ENCODE results near the gene SLC35G3.
"Not testable (repeated sequence)": the region's sequence is repeated elsewhere in the genome, so short reads cannot be mapped to it uniquely, and the experiment has no call there.

SLC35G3 gene

DNA sequence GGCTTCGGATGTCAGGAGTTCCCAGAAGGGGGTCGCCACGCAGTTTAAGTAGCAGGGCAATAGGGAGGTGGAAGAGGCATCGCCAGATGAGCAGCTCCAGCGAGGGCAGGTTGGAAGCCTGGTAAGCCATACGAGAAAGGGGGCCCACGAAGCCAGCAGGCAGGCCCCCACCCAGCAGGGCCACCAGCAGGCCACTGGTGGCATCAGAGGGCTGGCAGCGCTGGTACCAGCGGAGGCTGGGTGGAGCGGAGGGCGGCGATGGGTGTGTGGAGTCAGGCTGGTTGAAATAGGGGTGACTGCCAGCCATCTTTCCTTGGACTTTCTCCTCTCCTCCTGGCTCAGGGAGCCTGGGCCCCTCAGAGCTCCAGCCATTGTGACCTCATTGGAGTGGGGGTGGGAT, at the start of gene SLC35G3:
SLC35G3 (minus strand) TSS at position 393 of the 400 bp plus-strand sequence; CDS start at position 307, 86 bp downstream.
- H3K27me3 Mint-ChIP-seq, ATAC-seq, DNase-seq: not testable (repeated sequence)
- Mint-ChIP-seq H3K27ac (peak within 1 kb of the TSS; percentile 85 to 94), H3K9me3 (peaks cover 7 to 15% of the 10 kb centered on the region in 2 donors), H3K4me3 (peak within 1 kb of the TSS; percentile 68 to 76), H3K4me1 (peaks cover 47% of the 10 kb centered on the region)

DNA sequence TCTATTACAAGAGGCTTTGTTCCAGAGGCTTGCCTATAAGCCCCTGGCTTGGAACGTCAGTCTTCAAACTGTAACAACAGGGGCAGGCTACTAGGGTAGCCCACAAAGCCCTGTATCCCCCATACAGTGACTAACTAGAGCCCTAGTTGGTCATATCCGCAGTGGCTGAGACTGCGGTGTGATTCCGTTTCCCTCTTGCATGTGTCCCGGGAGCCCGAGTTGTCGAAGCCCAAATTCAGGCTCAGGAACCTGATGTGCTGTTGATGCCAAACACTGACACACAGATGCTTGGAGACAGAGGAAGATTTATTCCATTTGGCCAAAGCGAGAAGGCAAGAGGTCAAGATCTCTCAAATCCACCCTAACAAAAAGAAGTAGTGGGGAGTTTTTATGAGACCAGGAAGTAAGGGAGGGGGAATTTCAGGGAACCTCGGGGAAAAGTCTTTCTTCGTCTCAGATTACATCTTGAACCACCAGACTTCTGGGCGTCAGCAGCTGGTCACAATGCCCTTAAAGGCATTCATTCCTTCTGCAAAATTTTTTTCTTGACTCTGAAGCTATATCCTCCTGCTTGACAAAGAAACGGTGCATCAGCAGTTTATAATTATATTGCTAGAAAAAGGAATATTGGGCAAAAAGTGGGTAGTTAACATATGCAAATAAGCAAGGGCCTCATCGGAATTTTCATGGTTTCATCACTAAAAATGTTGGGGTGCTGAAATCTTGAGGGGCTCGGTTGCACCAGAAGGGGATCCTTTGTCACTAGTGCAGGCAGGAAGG, 49.6 kb upstream of the SLC35G3 start:
- ATAC-seq (peak; percentile 65), DNase-seq (peak; percentile 65 to 82)
- Mint-ChIP-seq H3K9me3 (no peaks in the 10 kb centered on the region), H3K4me3 (peak overlapping the region; percentile 99 to 100), H3K4me1 (peaks cover 75% of the 10 kb centered on the region), H3K27ac (peak overlapping the region; percentile 100), H3K27me3 (no peaks in the 10 kb centered on the region)

GRCh38 chr17:35242805-35243560, 48.8 kb upstream of the SLC35G3 start, which contains the start of gene SLFN5:
TSS of gene SLFN5 (plus strand) at chr17:35243072. CDS start at chr17:35258691, 15,619 bp downstream.
- peaks cover 75% of the 10 kb centered on the region for H3K4me1 Mint-ChIP-seq
- peak within 1 kb of the TSS; percentile 99 to 100 for H3K4me3 Mint-ChIP-seq

GRCh38 chr17:35242158-35242804, 48.1 kb upstream of the SLC35G3 start:
- DNase-seq = peak; percentile 87 to 94
- ATAC-seq = peak; percentile 68
- Mint-ChIP-seq H3K9me3 (no peaks in the 10 kb centered on the region), H3K4me3 (peak overlapping the region; percentile 99 to 100), H3K4me1 (peaks cover 75% of the 10 kb centered on the region), H3K27me3 (no peaks in the 10 kb centered on the region), H3K27ac (peak overlapping the region; percentile 98 to 100)

More at GRCh38 chr17:35242805-35243560, 48.8 kb upstream of the SLC35G3 start, which contains the start of gene SLFN5:
- Mint-ChIP-seq H3K27ac (peak within 1 kb of the TSS; percentile 100), H3K27me3 (no peaks in the 10 kb centered on the region), H3K9me3 (no peaks in the 10 kb centered on the region)
- DNase-seq = peak; percentile 94 to 96
- peak; percentile 75 for ATAC-seq

DNA sequence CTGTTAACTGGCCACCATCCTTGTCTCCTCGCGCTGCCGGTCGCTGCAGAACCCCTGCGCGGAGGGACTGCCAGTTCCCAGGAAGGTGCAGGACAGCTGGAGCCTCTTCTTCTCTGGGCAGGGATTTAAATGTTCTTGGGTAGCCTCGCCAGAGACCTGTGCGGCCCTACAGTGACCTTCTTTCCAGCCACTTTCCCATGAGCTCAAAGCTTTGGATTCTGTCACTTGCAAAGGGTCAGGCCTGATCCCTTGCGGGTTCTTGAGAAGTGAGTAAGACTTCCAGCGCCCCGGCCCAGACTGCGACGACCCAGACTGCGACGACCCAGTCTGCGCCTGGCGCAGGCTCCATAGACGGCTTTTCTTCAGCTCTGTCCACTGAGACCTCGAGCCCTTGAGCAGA, 47.3 kb upstream of the SLC35G3 start:
- no peaks in the 10 kb centered on the region for H3K9me3 Mint-ChIP-seq
- ATAC-seq (no peak), DNase-seq (peak; percentile 26 to 47)
- peaks cover 76% of the 10 kb centered on the region for H3K4me1 Mint-ChIP-seq
- peak overlapping the region; percentile 99 to 100 for H3K4me3 Mint-ChIP-seq
- no peaks in the 10 kb centered on the region for H3K27me3 Mint-ChIP-seq
- peak overlapping the region; percentile 98 to 100 for H3K27ac Mint-ChIP-seq

DNA sequence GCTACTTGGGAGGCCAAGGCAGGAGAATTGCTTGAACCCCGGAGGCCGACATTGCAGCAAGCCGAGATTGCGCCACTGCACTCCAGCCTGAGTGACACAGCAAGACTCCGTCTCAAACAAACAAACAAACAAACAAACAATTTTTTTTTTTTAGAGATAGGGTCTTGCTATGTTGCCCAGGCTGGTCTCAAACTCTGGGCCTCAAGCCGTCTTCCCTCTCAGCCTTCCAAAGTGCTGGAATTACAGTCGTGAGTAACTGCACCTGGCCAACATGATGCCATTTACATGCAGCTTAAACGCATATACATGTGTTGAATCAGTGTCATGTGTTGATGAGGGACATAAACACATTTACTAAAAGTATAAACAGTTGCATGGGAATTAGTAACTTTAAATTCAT, 46.7 kb upstream of the SLC35G3 start:
- peaks cover 81% of the 10 kb centered on the region for H3K4me1 Mint-ChIP-seq
- ATAC-seq (no peak), DNase-seq (no peak)
- peak overlapping the region; percentile 49 to 100 for H3K27ac Mint-ChIP-seq
- no peaks in the 10 kb centered on the region for H3K27me3 Mint-ChIP-seq
- H3K4me3 Mint-ChIP-seq = peak overlapping the region; percentile 99 to 100
- no peaks in the 10 kb centered on the region for H3K9me3 Mint-ChIP-seq

GRCh38 chr17:35239823-35240222, 45.6 kb upstream of the SLC35G3 start:
- Mint-ChIP-seq H3K27ac (peak overlapping the region in 1 of 2 donors; percentile 9), H3K4me1 (peaks cover 82% of the 10 kb centered on the region), H3K27me3 (no peaks in the 10 kb centered on the region), H3K4me3 (peak overlapping the region; percentile 99 to 100), H3K9me3 (no peaks in the 10 kb centered on the region)
- no peak for ATAC-seq
- no peak for DNase-seq

DNA sequence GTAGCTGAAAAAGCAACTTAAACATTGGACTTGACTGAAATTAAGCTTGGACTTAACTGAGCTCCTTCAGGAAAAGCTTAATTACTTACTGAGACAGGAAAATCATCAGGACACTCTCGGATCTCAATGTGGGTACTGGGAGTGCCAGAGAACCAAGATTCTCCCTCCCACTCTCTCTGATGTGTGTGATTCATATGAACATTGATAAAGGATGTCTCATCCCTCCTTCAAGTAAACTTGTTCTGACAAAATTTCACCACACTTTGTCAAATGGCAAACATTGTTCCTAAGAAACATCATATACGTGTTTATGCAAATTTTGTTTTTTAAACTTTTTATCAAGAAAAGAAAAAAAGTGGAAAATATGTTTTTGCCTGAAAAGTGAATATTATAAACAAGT, 44.6 kb upstream of the SLC35G3 start:
- peak; percentile 14 for ATAC-seq
- DNase-seq = peak in 1 of 2 donors; percentile 15
- peak overlapping the region in 1 of 2 donors; percentile 83 for H3K27ac Mint-ChIP-seq
- H3K4me3 Mint-ChIP-seq = peak overlapping the region; percentile 99 to 100
- peaks cover 79% of the 10 kb centered on the region for H3K4me1 Mint-ChIP-seq
- no peaks in the 10 kb centered on the region for H3K27me3 Mint-ChIP-seq
- H3K9me3 Mint-ChIP-seq = no peaks in the 10 kb centered on the region

- no peaks in the 10 kb centered on the region for H3K27me3 Mint-ChIP-seq
- ATAC-seq = no peak
- no peak overlapping the region for H3K4me3 Mint-ChIP-seq
These were observed 42.6 kb upstream of the SLC35G3 start for GRCh38 chr17:35236821-35237220.

GRCh38 chr17:35235917-35236316, 41.7 kb upstream of the SLC35G3 start:
- Mint-ChIP-seq H3K27ac (no peak overlapping the region), H3K4me3 (peak overlapping the region in 1 of 2 donors; percentile 38), H3K4me1 (peaks cover 92% of the 10 kb centered on the region), H3K9me3 (peaks cover under 1 to 2% of the 10 kb centered on the region in 2 donors), H3K27me3 (no peaks in the 10 kb centered on the region)
- peak; percentile 53 for ATAC-seq
- no peak for DNase-seq

More at GRCh38 chr17:35236821-35237220, 42.6 kb upstream of the SLC35G3 start:
- no peaks in the 10 kb centered on the region for H3K9me3 Mint-ChIP-seq
- DNase-seq = no peak
- H3K27ac Mint-ChIP-seq = no peak overlapping the region
- H3K4me1 Mint-ChIP-seq = peaks cover 92% of the 10 kb centered on the region

GRCh38 chr17:35235289-35235688, 41.1 kb upstream of the SLC35G3 start:
- no peaks in the 10 kb centered on the region for H3K27me3 Mint-ChIP-seq

DNA sequence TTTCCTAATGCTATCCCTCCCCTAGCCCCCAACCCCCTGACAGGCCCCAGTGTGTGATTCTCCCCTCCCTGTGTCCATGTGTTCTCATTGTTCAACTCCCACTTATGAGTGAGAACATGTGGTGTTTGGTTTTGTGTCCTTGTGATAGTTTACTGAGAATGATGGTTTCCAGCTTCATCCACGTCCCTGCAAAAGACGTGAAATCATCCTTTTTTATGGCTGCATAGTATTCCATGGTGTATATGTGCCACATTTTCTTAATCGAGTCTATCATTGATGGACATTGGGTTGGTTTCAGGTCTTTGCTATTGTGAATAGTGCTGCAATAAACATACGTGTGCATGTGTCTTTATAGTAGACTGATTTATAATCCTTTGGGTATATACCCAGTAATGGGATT, 40.1 kb upstream of the SLC35G3 start:
- H3K27me3 Mint-ChIP-seq, H3K4me3 Mint-ChIP-seq: not testable (repeated sequence)
- H3K4me1 Mint-ChIP-seq = peaks cover 95% of the 10 kb centered on the region

More at GRCh38 chr17:35235289-35235688, 41.1 kb upstream of the SLC35G3 start:
- DNase-seq (no peak), ATAC-seq (peak; percentile 27)
- Mint-ChIP-seq H3K4me3 (peak overlapping the region in 1 of 2 donors; percentile 59), H3K9me3 (peaks cover 5 to 8% of the 10 kb centered on the region in 2 donors), H3K4me1 (peaks cover 95% of the 10 kb centered on the region), H3K27ac (peak overlapping the region in 1 of 2 donors; percentile 19)

DNA sequence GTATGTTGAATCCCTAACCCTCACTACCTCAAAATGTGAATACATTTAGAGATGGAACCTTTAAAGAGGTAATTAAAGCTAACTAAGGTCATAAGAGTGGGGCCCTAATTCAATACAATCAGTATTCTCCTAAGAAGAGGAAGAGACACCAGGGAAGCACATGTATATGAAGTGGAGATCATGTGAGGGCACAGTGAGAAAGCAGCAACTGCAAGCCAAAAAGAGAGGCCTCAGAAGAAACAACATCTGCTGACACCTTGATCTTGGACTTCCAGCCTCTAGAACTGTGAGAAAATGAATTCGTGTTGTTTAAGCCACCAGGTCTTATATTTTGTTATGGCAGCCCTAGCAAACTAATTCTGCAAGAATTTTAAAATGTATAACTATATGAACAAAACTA, 35.4 kb upstream of the SLC35G3 start:
- ATAC-seq = no peak
- H3K4me3 Mint-ChIP-seq = no peak overlapping the region
- H3K4me1 Mint-ChIP-seq = peaks cover 69% of the 10 kb centered on the region
- H3K27me3 Mint-ChIP-seq = no peaks in the 10 kb centered on the region
- H3K9me3 Mint-ChIP-seq = peaks cover 5 to 16% of the 10 kb centered on the region in 2 donors
- no peak for DNase-seq
- no peak overlapping the region for H3K27ac Mint-ChIP-seq

More for the DNA sequence above, 40.1 kb upstream of the SLC35G3 start:
- ATAC-seq, DNase-seq, H3K27ac Mint-ChIP-seq: not testable (repeated sequence)
- peaks cover 5 to 16% of the 10 kb centered on the region in 2 donors for H3K9me3 Mint-ChIP-seq

DNA sequence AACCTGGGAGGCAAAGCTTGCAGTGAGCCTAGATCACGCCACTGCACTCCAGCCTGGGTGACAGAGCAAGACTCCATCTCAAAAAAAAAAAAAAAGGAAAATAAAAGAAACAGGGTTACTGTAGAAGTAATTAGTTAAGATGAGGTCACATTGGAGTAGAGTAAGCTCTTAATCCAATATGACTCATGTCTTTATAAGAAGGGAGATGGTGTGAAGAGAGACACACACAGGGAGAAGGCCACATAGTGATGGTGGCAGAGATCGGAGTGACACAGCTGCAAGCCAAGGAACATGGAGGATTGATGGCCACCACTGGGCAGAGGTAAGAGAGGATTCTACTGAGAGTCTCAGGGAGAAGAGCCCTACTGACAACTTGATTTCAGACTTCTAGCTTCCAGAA, 33.4 kb upstream of the SLC35G3 start:
- Mint-ChIP-seq H3K27ac (no peak overlapping the region), H3K4me3 (no peak overlapping the region), H3K4me1 (peaks cover 59% of the 10 kb centered on the region), H3K27me3 (no peaks in the 10 kb centered on the region), H3K9me3 (peaks cover 17 to 23% of the 10 kb centered on the region in 2 donors)
- DNase-seq (no peak), ATAC-seq (no peak)

DNA sequence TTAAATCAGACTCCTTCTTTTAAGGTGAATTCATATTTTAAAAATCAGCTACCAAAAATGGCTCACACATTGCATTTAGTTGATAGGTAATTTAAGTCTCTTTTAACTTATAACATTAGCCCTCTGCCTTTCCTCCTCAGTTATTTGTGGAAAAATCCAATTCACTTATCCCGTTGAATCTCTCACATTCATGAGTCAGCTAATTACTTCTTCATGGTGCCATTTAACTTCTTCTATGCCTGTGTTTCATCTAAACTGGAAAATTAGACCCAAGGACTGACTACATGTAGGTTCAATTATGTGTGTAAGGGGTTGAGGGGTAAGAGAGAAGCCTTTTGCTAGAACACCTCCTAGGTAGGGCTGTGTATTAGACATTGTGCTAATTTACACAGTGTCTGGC, 30.2 kb upstream of the SLC35G3 start:
- Mint-ChIP-seq H3K9me3 (peaks cover 16 to 23% of the 10 kb centered on the region in 2 donors), H3K27me3 (no peaks in the 10 kb centered on the region), H3K4me3 (no peak overlapping the region), H3K27ac (no peak overlapping the region), H3K4me1 (peaks cover 36% of the 10 kb centered on the region)
- no peak for ATAC-seq
- no peak for DNase-seq

All from stimulated activated naive CD8-positive, alpha-beta T cell treated with anti-CD3 and anti-CD28 coated beads, Interleukin-15, amount 100 ng/mL, for 72 hours (primary cell).